Measurements from ENCODE around the gene PLCD3. TPM values are rescaled to one million over a fixed set of nuclear protein-coding genes. Genes with fewer than 3 reads are reported as not detected.

The PLCD3 gene
- total and polyA plus RNA-seq, 9 of the 15 experiments (the other 6 are each of a cell fraction or from before 2014, with no cell fraction given), result 0.20 to 22.6 (median 7.5) TPM

DNA sequence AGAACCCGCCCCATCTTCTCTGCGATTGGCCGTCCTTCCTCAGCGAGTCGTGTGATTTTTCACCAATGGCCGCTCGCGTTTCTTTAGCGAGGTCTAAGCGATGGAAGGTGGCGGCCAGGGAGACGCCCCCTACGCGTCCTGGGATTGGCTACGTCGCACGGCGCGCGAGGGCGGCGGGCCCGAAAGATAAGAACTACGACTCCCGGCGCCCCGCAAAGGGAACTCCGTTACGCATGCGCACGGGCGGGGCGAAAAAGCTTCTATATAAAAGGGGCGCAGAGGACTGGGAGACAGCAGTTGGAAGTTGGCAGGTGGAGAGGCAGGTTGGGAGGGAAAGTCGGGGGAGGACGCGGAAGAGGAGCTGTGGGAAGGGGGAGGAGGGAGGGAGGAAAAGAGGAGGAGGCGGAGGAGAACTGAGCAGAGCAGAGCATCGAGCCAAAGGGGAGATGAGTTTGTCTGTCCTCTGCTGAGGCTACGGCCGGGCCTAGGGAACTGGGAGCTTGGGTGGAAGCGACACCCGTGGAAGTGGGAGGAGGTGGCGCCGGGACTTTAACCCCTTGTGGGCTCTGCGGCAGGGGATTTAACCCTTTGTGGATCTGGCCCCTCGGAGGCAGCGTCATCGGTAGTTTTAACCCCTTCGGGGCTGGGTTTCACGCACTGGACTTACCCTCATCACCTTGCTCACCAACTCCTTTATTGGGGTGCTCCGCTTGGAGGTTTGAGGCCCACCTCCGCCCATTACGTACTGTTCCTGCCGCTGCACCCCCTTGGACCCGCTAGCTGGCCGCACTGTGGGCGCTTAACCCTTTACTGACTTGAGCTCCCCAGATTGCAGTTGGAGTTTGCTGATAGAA is 16.1 kb upstream of the PLCD3 start, which contains the start of gene HEXIM1 (continued):
- peak; percentile 57; the same call in 1 of the 2 replicates for TF ChIP-seq ATF3 (IDR thresholded peaks at IDR 0.05)
- 0 out of 2 replicates have a peak, but pooled peaks have one; percentile 45 for TF ChIP-seq ATF3 (CRISPR knock-in tag; conservative IDR thresholded peaks at IDR 0.05)
- TF ChIP-seq MAFG (tag; conservative IDR thresholded peaks at IDR 0.05), result no peak
- TF ChIP-seq ZNF224 (CRISPR knock-in tag; IDR thresholded peaks at IDR 0.05), result no peak
- peak; percentile 70; the same call in 1 of the 2 replicates for TF ChIP-seq TGIF2 (CRISPR knock-in tag; IDR thresholded peaks at IDR 0.05)
- TF ChIP-seq RFX7 (CRISPR knock-in tag; IDR thresholded peaks at IDR 0.05), result peak; percentile 95
- TF ChIP-seq RBM17 (IDR thresholded peaks at IDR 0.05; ENCODE audit: borderline replicate concordance, low read depth, low read length), result no peak
- 0 out of 2 replicates have a peak, but pooled peaks have one; percentile 53 for TF ChIP-seq ZNF274 (IDR thresholded peaks at IDR 0.05; ENCODE audit: borderline replicate concordance, low read depth, low read length)
- no peak for TF ChIP-seq ZNF311 (CRISPR knock-in tag; IDR thresholded peaks at IDR 0.05)
- TF ChIP-seq HEY1 (CRISPR knock-in tag; IDR thresholded peaks at IDR 0.05; ENCODE audit: borderline replicate concordance), result peak; percentile 87
- TF ChIP-seq, protein P1, sequence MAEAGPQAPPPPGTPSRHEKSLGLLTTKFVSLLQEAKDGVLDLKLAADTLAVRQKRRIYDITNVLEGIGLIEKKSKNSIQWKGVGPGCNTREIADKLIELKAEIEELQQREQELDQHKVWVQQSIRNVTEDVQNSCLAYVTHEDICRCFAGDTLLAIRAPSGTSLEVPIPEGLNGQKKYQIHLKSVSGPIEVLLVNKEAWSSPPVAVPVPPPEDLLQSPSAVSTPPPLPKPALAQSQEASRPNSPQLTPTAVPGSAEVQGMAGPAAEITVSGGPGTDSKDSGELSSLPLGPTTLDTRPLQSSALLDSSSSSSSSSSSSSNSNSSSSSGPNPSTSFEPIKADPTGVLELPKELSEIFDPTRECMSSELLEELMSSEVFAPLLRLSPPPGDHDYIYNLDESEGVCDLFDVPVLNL (CRISPR knock-in tag; IDR thresholded peaks at IDR 0.05; ENCODE audit: low read depth), result no peak
- TF ChIP-seq LARP7 (IDR thresholded peaks at IDR 0.05), result peak; percentile 99
- TF ChIP-seq SIN3A (IDR thresholded peaks at IDR 0.05; ENCODE audit: borderline replicate concordance in 2 of 2, control insufficient read depth in 1 of 2, low read depth in 2 of 2, low read length in 2 of 2), result peak in 1 of 2 experiments; percentile 78; a peak in 3 of 4 replicates
- no peak for TF ChIP-seq BHLHE40 (IDR thresholded peaks at IDR 0.05; ENCODE audit: low read length)
- TF ChIP-seq, protein P2, sequence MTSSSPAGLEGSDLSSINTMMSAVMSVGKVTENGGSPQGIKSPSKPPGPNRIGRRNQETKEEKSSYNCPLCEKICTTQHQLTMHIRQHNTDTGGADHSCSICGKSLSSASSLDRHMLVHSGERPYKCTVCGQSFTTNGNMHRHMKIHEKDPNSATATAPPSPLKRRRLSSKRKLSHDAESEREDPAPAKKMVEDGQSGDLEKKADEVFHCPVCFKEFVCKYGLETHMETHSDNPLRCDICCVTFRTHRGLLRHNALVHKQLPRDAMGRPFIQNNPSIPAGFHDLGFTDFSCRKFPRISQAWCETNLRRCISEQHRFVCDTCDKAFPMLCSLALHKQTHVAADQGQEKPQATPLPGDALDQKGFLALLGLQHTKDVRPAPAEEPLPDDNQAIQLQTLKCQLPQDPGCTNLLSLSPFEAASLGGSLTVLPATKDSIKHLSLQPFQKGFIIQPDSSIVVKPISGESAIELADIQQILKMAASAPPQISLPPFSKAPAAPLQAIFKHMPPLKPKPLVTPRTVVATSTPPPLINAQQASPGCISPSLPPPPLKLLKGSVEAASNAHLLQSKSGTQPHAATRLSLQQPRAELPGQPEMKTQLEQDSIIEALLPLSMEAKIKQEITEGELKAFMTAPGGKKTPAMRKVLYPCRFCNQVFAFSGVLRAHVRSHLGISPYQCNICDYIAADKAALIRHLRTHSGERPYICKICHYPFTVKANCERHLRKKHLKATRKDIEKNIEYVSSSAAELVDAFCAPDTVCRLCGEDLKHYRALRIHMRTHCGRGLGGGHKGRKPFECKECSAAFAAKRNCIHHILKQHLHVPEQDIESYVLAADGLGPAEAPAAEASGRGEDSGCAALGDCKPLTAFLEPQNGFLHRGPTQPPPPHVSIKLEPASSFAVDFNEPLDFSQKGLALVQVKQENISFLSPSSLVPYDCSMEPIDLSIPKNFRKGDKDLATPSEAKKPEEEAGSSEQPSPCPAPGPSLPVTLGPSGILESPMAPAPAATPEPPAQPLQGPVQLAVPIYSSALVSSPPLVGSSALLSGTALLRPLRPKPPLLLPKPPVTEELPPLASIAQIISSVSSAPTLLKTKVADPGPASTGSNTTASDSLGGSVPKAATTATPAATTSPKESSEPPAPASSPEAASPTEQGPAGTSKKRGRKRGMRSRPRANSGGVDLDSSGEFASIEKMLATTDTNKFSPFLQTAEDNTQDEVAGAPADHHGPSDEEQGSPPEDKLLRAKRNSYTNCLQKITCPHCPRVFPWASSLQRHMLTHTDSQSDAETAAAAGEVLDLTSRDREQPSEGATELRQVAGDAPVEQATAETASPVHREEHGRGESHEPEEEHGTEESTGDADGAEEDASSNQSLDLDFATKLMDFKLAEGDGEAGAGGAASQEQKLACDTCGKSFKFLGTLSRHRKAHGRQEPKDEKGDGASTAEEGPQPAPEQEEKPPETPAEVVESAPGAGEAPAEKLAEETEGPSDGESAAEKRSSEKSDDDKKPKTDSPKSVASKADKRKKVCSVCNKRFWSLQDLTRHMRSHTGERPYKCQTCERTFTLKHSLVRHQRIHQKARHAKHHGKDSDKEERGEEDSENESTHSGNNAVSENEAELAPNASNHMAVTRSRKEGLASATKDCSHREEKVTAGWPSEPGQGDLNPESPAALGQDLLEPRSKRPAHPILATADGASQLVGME (CRISPR knock-in tag; IDR thresholded peaks at IDR 0.05), result no peak
- TF ChIP-seq TAF9B (IDR thresholded peaks at IDR 0.05; ENCODE audit: partially characterized antibody), result peak; percentile 96
- TF ChIP-seq FIP1L1 (IDR thresholded peaks at IDR 0.05; ENCODE audit: low read depth, low read length, poor library complexity, severe bottlenecking), result peak; percentile 92

Data from K562 (cell line).